OCI-LY1 (cell line): ENCODE results near the gene SDK1.

Source experiments
- CTCF ChIP-seq: fragments of 200-600 bp; sonication (generic), shearing (Covaris generic); IDR thresholded peaks from 2 replicates; pipeline ENCODE4 v1.5.1; 2017; ENCODE audit warnings: mild to moderate bottlenecking, antibody characterized with exemption, low read length, moderate library complexity, mixed read lengths
- EZH2 ChIP-seq: fragments of 200-600 bp; sonication (generic), shearing (Covaris generic); IDR thresholded peaks from 2 replicates; pipeline ENCODE4 v1.8.0; 2017; ENCODE audit warnings: borderline replicate concordance, mixed run types, mild to moderate bottlenecking, antibody characterized with exemption, low read length, moderate library complexity, mixed read lengths

GRCh38 chr7:3415861-3416312 lies 114.8 kb downstream of the SDK1 start:
- TF ChIP-seq CTCF (no peak), EZH2 (no peak)
